Measurements from ENCODE around the gene KRTAP10-12.

KRTAP10-12 gene

DNA sequence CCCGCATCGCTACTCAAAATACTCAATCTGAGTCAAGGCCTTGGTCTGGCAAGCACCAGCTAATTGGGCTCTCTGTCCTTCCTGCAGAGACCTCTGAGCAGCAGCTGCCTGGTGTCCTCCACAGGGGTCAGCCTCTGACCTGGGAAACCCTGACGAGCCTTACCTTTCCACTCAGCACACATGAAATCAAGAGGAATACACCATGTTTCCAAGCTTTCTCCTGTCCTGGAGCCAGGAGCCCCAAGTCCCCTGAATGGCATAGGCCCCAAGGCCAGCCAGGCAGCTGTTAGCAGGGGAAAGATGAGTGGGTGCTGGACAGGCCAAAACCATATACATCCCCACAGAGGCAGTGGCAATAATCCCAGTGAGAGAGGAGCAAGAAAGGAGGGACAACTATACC lies 41.6 kb downstream of the KRTAP10-12 start:
- Histone ChIP-seq H3K4me3 (ENCODE audit: low read depth, low read length) (no peak overlapping the region), H3K36me3 (ENCODE audit: control insufficient read depth, insufficient read depth, low read length) (no peaks in the 10 kb centered on the region), H3K9me3 (ENCODE audit: control insufficient read depth, insufficient read depth, low read depth, low read length) (peaks cover 52% of the 10 kb centered on the region), H3K9ac (ENCODE audit: low read length) (no peak overlapping the region), H3K27ac (ENCODE audit: low read depth, low read length) (no peak overlapping the region), H3K4me1 (ENCODE audit: control insufficient read depth, insufficient read depth, low read length) (peaks cover 19% of the 10 kb centered on the region; the same call in 1 of the 2 replicates), H3K27me3 (ENCODE audit: control insufficient read depth, insufficient read depth, low read length) (no peaks in the 10 kb centered on the region)

DNA sequence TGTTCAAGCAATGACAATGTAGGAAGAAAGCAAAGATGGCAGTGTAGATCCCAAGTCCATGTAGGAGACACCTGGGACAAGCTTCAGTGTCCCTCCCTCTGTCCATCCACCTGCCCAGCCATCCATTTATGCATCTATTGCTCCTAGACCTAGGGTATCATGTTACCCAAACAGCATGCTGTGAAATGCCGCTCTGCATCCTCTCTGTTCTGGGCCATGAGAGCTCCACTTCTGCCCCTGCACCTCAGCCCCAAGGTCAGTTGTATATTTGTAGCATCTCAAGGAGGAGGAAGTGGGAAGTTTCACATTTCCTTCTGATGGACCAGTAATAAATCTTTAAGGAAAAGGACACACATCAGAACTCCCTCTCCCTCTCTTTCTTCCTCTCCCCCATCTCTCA lies 42.3 kb downstream of the KRTAP10-12 start:
- H3K27ac ChIP-seq (ENCODE audit: low read depth, low read length), result no peak overlapping the region
- H3K36me3 ChIP-seq (ENCODE audit: control insufficient read depth, insufficient read depth, low read length), result no peaks in the 10 kb centered on the region
- no peak overlapping the region for H3K4me3 ChIP-seq (ENCODE audit: low read depth, low read length)
- H3K9me3 ChIP-seq (ENCODE audit: control insufficient read depth, insufficient read depth, low read depth, low read length), result peaks cover 59% of the 10 kb centered on the region
- no peaks in the 10 kb centered on the region for H3K27me3 ChIP-seq (ENCODE audit: control insufficient read depth, insufficient read depth, low read length)
- H3K4me1 ChIP-seq (ENCODE audit: control insufficient read depth, insufficient read depth, low read length), result peaks cover 15% of the 10 kb centered on the region; the same call in 1 of the 2 replicates
- no peak overlapping the region for H3K9ac ChIP-seq (ENCODE audit: low read length)

DNA sequence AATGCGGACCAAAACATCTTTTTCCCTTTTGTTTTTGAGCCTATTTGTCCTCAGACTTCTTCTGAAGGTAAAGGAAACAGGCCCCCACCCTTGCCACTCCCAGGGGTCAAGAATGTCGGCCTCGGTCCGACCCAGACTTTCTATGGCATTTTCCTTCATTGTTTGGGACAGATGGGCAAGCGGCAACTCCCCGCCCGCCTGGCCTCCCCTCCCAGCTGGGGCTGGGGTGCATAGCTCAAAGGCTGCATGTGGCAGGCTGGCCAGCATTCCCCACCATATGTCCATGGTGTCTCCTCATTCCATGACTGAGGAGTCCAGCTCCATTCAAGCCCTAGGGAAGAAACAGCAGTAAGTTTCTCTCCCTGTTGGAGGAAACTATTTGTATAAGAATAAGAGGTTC lies 43.8 kb downstream of the KRTAP10-12 start:
- Histone ChIP-seq H3K27ac (ENCODE audit: low read depth, low read length) (no peak overlapping the region), H3K9me3 (ENCODE audit: control insufficient read depth, insufficient read depth, low read depth, low read length) (peaks cover 66% of the 10 kb centered on the region), H3K36me3 (ENCODE audit: control insufficient read depth, insufficient read depth, low read length) (no peaks in the 10 kb centered on the region), H3K4me3 (ENCODE audit: low read depth, low read length) (no peak overlapping the region), H3K27me3 (ENCODE audit: control insufficient read depth, insufficient read depth, low read length) (no peaks in the 10 kb centered on the region), H3K4me1 (ENCODE audit: control insufficient read depth, insufficient read depth, low read length) (peaks cover 12% of the 10 kb centered on the region; the same call in 1 of the 2 replicates), H3K9ac (ENCODE audit: low read length) (no peak overlapping the region)

DNA sequence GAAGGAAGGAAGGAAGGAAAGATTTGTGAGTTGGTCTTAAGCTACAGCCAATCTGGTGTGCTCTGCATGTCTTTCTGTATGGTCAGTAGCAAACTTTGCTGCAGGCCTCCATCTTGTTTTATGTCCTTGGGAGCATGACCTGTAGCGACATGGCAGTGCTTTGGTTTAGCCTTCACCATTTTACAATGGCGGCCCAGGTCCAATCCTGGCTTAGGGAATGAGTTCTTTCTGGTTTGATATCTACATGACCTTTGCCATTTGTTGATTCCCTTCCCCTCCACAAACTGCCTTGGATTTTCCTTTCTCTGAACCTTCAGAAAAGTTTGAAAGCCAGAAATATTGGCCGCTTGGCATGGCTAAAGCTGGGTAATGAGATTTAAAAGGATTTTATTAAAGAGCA lies 44.9 kb downstream of the KRTAP10-12 start:
- Histone ChIP-seq H3K27ac (ENCODE audit: low read depth, low read length) (no peak overlapping the region), H3K4me3 (ENCODE audit: low read depth, low read length) (no peak overlapping the region), H3K4me1 (ENCODE audit: control insufficient read depth, insufficient read depth, low read length) (peaks cover 6% of the 10 kb centered on the region; the same call in 1 of the 2 replicates), H3K9ac (ENCODE audit: low read length) (no peak overlapping the region), H3K9me3 (ENCODE audit: control insufficient read depth, insufficient read depth, low read depth, low read length) (peaks cover 71% of the 10 kb centered on the region), H3K27me3 (ENCODE audit: control insufficient read depth, insufficient read depth, low read length) (no peaks in the 10 kb centered on the region), H3K36me3 (ENCODE audit: control insufficient read depth, insufficient read depth, low read length) (no peaks in the 10 kb centered on the region)

- Histone ChIP-seq H3K9ac (ENCODE audit: low read length) (no peak overlapping the region), H3K4me3 (ENCODE audit: low read depth, low read length) (no peak overlapping the region), H3K36me3 (ENCODE audit: control insufficient read depth, insufficient read depth, low read length) (no peaks in the 10 kb centered on the region), H3K4me1 (ENCODE audit: control insufficient read depth, insufficient read depth, low read length) (peaks cover 6% of the 10 kb centered on the region; the same call in 1 of the 2 replicates), H3K27ac (ENCODE audit: low read depth, low read length) (no peak overlapping the region), H3K9me3 (ENCODE audit: control insufficient read depth, insufficient read depth, low read depth, low read length) (peaks cover 72% of the 10 kb centered on the region), H3K27me3 (ENCODE audit: control insufficient read depth, insufficient read depth, low read length) (no peaks in the 10 kb centered on the region)
These were observed 45.6 kb downstream of the KRTAP10-12 start for GRCh38 chr21:44742418-44743153.

Data from HUES6 (cell line).